GM23338 (cell line): Measurements from ENCODE around the gene CFAP74. TPM values are rescaled to one million over a fixed set of nuclear protein-coding genes. Genes with fewer than 3 reads are reported as not detected.

Experiments
- ATAC-seq: fragments of 200-7000 bp; cut with Tn5 transposase; 3 replicates; pipeline ENCODE4 v1.9.1; 2020
- DNase-seq: peaks from one replicate; pipeline ENCODE4 v3.0.0-alpha.2; 2015; ENCODE audit warnings: low spot score
- H2AFZ ChIP-seq: fragments of 200-600 bp; sonication (generic); 2 replicates; pipeline ENCODE4 v1.8.0; 2016; ENCODE audit warnings: antibody characterized with exemption, mild to moderate bottlenecking, moderate library complexity
- H3F3A ChIP-seq: fragments of 200-600 bp; sonication (generic); replicated peaks from 2 replicates; pipeline ENCODE4 v1.8.0; 2017; ENCODE audit warnings: antibody characterized with exemption, mixed run types, low read depth
- H3K27ac ChIP-seq: fragments of 200-600 bp; sonication (generic); 2 replicates; pipeline ENCODE4 v1.6.1; 2016; ENCODE audit warnings: low read depth
- H3K27me3 ChIP-seq: fragments of 200-600 bp; sonication (generic); 2 replicates; pipeline ENCODE4 v1.8.0; 2016; ENCODE audit warnings: mild to moderate bottlenecking, mixed run types, moderate library complexity; ENCODE audit not compliant: insufficient read depth
- H3K36me3 ChIP-seq: fragments of 200-600 bp; sonication (generic); 2 replicates; pipeline ENCODE4 v1.8.0; 2016; ENCODE audit warnings: mild to moderate bottlenecking; ENCODE audit not compliant: insufficient read depth
- H3K4me1 ChIP-seq: fragments of 200-600 bp; sonication (generic); 2 replicates; pipeline ENCODE4 v1.8.0; 2016; ENCODE audit warnings: mild to moderate bottlenecking, moderate library complexity; ENCODE audit not compliant: insufficient read depth
- H3K4me2 ChIP-seq: fragments of 200-600 bp; sonication (generic); 2 replicates; pipeline ENCODE4 v1.7.1; 2017; ENCODE audit warnings: mixed run types
- H3K4me3 ChIP-seq: fragments of 200-600 bp; sonication (generic); 2 replicates; pipeline ENCODE4 v1.6.1; 2016; ENCODE audit warnings: mixed run types
- H3K79me2 ChIP-seq: fragments of 200-600 bp; sonication (generic); replicated peaks from 2 replicates; pipeline ENCODE4 v1.8.0; 2017; ENCODE audit warnings: mild to moderate bottlenecking; ENCODE audit not compliant: insufficient read depth
- H3K9me2 ChIP-seq: fragments of 200-600 bp; sonication (generic); 2 replicates; pipeline ENCODE4 v1.8.0; 2017; ENCODE audit not compliant: insufficient read depth
- H4K20me1 ChIP-seq: fragments of 200-600 bp; sonication (generic); replicated peaks from 2 replicates; pipeline ENCODE4 v1.8.0; 2017; ENCODE audit warnings: mild to moderate bottlenecking; ENCODE audit not compliant: insufficient read depth
- H3K27ac Mint-ChIP-seq: 2 replicates; pipeline ENCODE4 v1.8.0; 2020; ENCODE audit warnings: inconsistent platforms, mild to moderate bottlenecking, moderate library complexity, mixed read lengths
- H3K27me3 Mint-ChIP-seq: 3 replicates; pipeline ENCODE4 v1.8.0; 2022; ENCODE audit warnings: low read depth, mild to moderate bottlenecking, moderate library complexity, mixed read lengths, inconsistent platforms; ENCODE audit not compliant: insufficient read depth, poor library complexity
- H3K36me3 Mint-ChIP-seq: 3 replicates; pipeline ENCODE4 v1.8.0; 2021; ENCODE audit warnings: low read depth, mild to moderate bottlenecking, inconsistent platforms, moderate library complexity, mixed read lengths
- H3K4me1 Mint-ChIP-seq: 3 replicates; pipeline ENCODE4 v1.8.0; 2020; ENCODE audit warnings: mild to moderate bottlenecking, inconsistent platforms, mixed read lengths
- H3K4me3 Mint-ChIP-seq: 3 replicates; pipeline ENCODE4 v1.8.0; 2021; ENCODE audit warnings: moderate library complexity, mild to moderate bottlenecking, inconsistent platforms, mixed read lengths
- H3K9me3 Mint-ChIP-seq: 3 replicates; pipeline ENCODE4 v1.8.0; 2020; ENCODE audit warnings: moderate library complexity, mild to moderate bottlenecking, inconsistent platforms, mixed read lengths
- CREB1 ChIP-seq: fragments of 250-450 bp; sonication (Bioruptor Pico); IDR thresholded peaks from 2 replicates; pipeline ENCODE4 v1.5.0; 2020; ENCODE audit warnings: low read depth, mild to moderate bottlenecking, moderate library complexity
- EZH2 ChIP-seq: fragments of 200-600 bp; sonication (generic); IDR thresholded peaks from one replicate; pipeline ENCODE4 v1.8.0; 2017; ENCODE audit warnings: antibody characterized with exemption, mild to moderate bottlenecking, low read depth; ENCODE audit not compliant: unreplicated experiment
- EZH2phosphoT487 ChIP-seq: fragments of 200-600 bp; sonication (generic); IDR thresholded peaks from one replicate; pipeline ENCODE4 v1.8.1; 2018; ENCODE audit warnings: antibody characterized with exemption; ENCODE audit not compliant: unreplicated experiment
- JUNB ChIP-seq: IDR thresholded peaks from one replicate; pipeline ENCODE4 v1.6.1; 2016; ENCODE audit warnings: antibody characterized with exemption; ENCODE audit not compliant: unreplicated experiment
- NANOG ChIP-seq: IDR thresholded peaks from 2 replicates; pipeline ENCODE4 v1.6.1; 2016; ENCODE audit warnings: antibody characterized with exemption, borderline replicate concordance
- POLR2AphosphoS5 ChIP-seq: IDR thresholded peaks from 2 replicates; pipeline ENCODE4 v1.6.1; 2016; ENCODE audit warnings: antibody characterized with exemption, low read depth
- STAT1 ChIP-seq: IDR thresholded peaks from one replicate; pipeline ENCODE4 v1.6.1; 2016; ENCODE audit warnings: antibody characterized with exemption; ENCODE audit not compliant: unreplicated experiment
- ZNF114 ChIP-seq: fragments of 250-450 bp; sonication (Bioruptor Pico); IDR thresholded peaks from 2 replicates; pipeline ENCODE4 v1.5.0; 2020; ENCODE audit warnings: mild to moderate bottlenecking, moderate library complexity
- ZNF331 ChIP-seq: fragments of 250-450 bp; sonication (Bioruptor Pico); IDR thresholded peaks from 2 replicates; pipeline ENCODE4 v1.5.0; 2020; ENCODE audit warnings: low read depth, mild to moderate bottlenecking, moderate library complexity
- polyA plus RNA-seq: library from polyadenylated mRNA; unstranded; fragments of >200 nt; fragmentation: Nextera tagmentation; extraction: Ambion mirVana; gene quantifications from 2 replicates; pipeline ENCODE4 v1.2.1, GENCODE V29; 2016
- total RNA-seq: library from RNA; depleted of rRNA; stranded (reverse); fragments of >200 nt; shearing (Covaris generic); gene quantifications from 2 replicates; pipeline ENCODE4 v1.2.3, GENCODE V29; 2014
- TF ChIP-seq, protein P1 (sequence below), 2 experiments: fragments of 200-600 bp in 1 of 2; sonication (generic) in 1 of 2; conservative IDR thresholded peaks; 2 replicates each; pipeline versions ENCODE4 v1.5.1 to v1.6.1; 2016 to 2017; ENCODE audit warnings: antibody characterized with exemption in 2 of 2, low read depth in 2 of 2, mild to moderate bottlenecking in 2 of 2, moderate library complexity in 1 of 2
- TF ChIP-seq, protein P2 (sequence below): IDR thresholded peaks from 2 replicates; pipeline ENCODE4 v1.6.1; 2016; ENCODE audit warnings: antibody characterized with exemption
- TF ChIP-seq, protein P3 (sequence below): IDR thresholded peaks from one replicate; pipeline ENCODE4 v1.6.1; 2018; ENCODE audit warnings: antibody characterized with exemption; ENCODE audit not compliant: unreplicated experiment

CFAP74 gene
- total and polyA plus RNA-seq, 2 experiments from 2014 or later = 0.21 TPM; not detected in 1

DNA sequence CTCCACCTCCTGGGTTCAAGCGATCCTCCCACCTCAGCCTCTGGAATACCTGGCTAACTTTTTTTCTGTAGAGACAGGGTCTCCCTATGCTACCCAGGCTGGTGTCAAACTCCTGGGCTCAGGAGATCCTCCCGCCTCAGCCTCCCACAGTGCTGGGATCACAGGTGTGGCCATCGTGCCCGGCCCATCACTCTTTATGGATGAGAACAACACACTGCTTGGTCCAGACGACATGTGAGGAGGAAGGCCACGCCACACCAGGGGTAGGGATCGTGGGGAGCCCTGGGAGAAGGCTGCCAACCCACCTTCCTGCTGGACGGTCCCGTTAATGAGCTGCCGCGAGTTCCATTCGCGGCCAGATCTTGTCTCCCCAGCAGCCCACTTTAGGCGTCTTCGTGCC lies 10.6 kb upstream of the CFAP74 start (continued):
- TF ChIP-seq CREB1 (CRISPR knock-in tag) (no peak), EZH2phosphoT487 (no peak), JUNB (no peak), ZNF331 (CRISPR knock-in tag) (no peak), EZH2 (no peak), POLR2AphosphoS5 (no peak), NANOG (no peak), STAT1 (no peak), ZNF114 (CRISPR knock-in tag) (no peak)
- TF ChIP-seq, protein P1, sequence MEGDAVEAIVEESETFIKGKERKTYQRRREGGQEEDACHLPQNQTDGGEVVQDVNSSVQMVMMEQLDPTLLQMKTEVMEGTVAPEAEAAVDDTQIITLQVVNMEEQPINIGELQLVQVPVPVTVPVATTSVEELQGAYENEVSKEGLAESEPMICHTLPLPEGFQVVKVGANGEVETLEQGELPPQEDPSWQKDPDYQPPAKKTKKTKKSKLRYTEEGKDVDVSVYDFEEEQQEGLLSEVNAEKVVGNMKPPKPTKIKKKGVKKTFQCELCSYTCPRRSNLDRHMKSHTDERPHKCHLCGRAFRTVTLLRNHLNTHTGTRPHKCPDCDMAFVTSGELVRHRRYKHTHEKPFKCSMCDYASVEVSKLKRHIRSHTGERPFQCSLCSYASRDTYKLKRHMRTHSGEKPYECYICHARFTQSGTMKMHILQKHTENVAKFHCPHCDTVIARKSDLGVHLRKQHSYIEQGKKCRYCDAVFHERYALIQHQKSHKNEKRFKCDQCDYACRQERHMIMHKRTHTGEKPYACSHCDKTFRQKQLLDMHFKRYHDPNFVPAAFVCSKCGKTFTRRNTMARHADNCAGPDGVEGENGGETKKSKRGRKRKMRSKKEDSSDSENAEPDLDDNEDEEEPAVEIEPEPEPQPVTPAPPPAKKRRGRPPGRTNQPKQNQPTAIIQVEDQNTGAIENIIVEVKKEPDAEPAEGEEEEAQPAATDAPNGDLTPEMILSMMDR (conservative IDR thresholded peaks at IDR 0.05; ENCODE audit: low read depth in 2 of 2) = no peak
- TF ChIP-seq, protein P2, sequence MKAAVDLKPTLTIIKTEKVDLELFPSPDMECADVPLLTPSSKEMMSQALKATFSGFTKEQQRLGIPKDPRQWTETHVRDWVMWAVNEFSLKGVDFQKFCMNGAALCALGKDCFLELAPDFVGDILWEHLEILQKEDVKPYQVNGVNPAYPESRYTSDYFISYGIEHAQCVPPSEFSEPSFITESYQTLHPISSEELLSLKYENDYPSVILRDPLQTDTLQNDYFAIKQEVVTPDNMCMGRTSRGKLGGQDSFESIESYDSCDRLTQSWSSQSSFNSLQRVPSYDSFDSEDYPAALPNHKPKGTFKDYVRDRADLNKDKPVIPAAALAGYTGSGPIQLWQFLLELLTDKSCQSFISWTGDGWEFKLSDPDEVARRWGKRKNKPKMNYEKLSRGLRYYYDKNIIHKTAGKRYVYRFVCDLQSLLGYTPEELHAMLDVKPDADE = no peak
- TF ChIP-seq, protein P3, sequence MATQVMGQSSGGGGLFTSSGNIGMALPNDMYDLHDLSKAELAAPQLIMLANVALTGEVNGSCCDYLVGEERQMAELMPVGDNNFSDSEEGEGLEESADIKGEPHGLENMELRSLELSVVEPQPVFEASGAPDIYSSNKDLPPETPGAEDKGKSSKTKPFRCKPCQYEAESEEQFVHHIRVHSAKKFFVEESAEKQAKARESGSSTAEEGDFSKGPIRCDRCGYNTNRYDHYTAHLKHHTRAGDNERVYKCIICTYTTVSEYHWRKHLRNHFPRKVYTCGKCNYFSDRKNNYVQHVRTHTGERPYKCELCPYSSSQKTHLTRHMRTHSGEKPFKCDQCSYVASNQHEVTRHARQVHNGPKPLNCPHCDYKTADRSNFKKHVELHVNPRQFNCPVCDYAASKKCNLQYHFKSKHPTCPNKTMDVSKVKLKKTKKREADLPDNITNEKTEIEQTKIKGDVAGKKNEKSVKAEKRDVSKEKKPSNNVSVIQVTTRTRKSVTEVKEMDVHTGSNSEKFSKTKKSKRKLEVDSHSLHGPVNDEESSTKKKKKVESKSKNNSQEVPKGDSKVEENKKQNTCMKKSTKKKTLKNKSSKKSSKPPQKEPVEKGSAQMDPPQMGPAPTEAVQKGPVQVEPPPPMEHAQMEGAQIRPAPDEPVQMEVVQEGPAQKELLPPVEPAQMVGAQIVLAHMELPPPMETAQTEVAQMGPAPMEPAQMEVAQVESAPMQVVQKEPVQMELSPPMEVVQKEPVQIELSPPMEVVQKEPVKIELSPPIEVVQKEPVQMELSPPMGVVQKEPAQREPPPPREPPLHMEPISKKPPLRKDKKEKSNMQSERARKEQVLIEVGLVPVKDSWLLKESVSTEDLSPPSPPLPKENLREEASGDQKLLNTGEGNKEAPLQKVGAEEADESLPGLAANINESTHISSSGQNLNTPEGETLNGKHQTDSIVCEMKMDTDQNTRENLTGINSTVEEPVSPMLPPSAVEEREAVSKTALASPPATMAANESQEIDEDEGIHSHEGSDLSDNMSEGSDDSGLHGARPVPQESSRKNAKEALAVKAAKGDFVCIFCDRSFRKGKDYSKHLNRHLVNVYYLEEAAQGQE = no peak

DNA sequence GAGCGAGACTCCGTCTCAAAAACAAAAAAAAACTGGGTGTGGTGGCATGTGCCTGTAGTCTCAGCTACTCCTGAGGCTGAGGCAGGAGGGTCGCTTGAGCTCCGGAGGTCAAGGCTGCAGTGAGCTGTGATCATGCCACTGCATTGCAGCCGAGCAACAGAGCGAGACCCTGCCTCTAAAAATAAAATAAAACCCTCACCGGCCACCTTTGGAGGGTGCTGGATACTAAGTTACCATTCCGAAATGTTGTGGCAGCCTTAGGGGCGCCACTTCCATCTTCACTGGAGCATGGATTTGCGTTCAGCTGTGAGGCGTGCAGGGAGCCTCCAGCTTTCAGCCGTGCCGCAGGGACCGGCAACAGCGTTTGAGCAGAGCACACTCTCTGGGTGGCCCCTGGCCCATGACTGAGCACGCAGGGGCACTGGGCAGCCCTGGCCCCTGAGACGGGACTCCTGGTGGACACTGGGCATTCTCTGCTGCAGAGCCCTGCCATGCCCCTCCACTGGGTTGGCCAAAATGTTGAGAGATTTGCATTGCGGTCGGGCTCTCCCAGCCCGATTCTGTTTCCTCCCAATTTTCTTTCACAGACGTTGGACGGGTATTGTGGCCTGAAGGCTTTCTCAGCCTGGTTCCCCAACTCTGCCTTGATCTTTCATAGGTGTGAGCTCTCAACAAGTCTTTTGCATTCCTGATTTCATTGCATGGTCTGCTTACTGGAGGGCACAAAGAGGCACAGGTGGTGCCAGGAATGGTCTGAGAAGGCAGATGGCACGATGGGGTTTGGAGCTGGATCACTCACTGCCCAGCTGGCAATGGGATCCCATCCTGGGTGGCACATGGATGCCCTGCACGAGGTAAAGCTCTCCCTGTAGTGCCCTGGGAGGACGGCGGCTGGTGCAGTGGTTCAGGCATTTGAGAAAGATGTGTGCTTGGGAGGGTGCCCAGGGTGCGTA lies 5.8 kb upstream of the CFAP74 start:
- no peak for DNase-seq
- TF ChIP-seq ZNF114 (CRISPR knock-in tag) (no peak), EZH2phosphoT487 (no peak), JUNB (no peak), POLR2AphosphoS5 (no peak), CREB1 (CRISPR knock-in tag) (no peak), EZH2 (no peak)
- TF ChIP-seq, protein P2 = no peak
- TF ChIP-seq, protein P1 (conservative IDR thresholded peaks at IDR 0.05; ENCODE audit: low read depth in 2 of 2) = no peak

More for the DNA sequence above, 5.8 kb upstream of the CFAP74 start:
- no peak overlapping the region for H3K27ac ChIP-seq
- no peak overlapping the region for H3K4me2 ChIP-seq
- ATAC-seq = no peak; the same call in 1 of the 3 replicates
- Mint-ChIP-seq H3K36me3 (no peaks in the 10 kb centered on the region), H3K9me3 (no peaks in the 10 kb centered on the region), H3K4me3 (no peak overlapping the region), H3K4me1 (no peaks in the 10 kb centered on the region), H3K27me3 (peaks cover 10% of the 10 kb centered on the region), H3K27ac (no peak overlapping the region)
- no peaks in the 10 kb centered on the region for H3K4me1 ChIP-seq
- H3K27me3 ChIP-seq = no peaks in the 10 kb centered on the region
- no peaks in the 10 kb centered on the region for H3F3A ChIP-seq
- H2AFZ ChIP-seq = no peak overlapping the region
- no peaks in the 10 kb centered on the region for H4K20me1 ChIP-seq
- H3K79me2 ChIP-seq = no peaks in the 10 kb centered on the region
- no peaks in the 10 kb centered on the region for H3K9me2 ChIP-seq
- H3K4me3 ChIP-seq = no peak overlapping the region
- H3K36me3 ChIP-seq = no peaks in the 10 kb centered on the region
